ENCODE measurements around the gene TLX2. TPM values are rescaled to one million over a fixed set of nuclear protein-coding genes. Genes with fewer than 3 reads are reported as not detected.

Gene TLX2
- total RNA-seq, 1 donor from 2014 or later, result not detected

- DNase-seq, result no peak
- no peak for ATAC-seq
- intact Hi-C loops (cut with micrococcal nuclease), result no loop called here
Measured at GRCh38 chr2:74493546-74493945, 20.7 kb upstream of the TLX2 start.

- ATAC-seq, result no peak
- intact Hi-C loops (cut with micrococcal nuclease), result no loop called here
- no peak for DNase-seq
Measured at GRCh38 chr2:74495440-74495839, 18.8 kb upstream of the TLX2 start.

GRCh38 chr2:74496997-74497776 lies 17.1 kb upstream of the TLX2 start:
- intact Hi-C loops (cut with micrococcal nuclease), result no loop called here
- ATAC-seq (no peak), DNase-seq (no peak)

GRCh38 chr2:74497777-74498499 lies 16.3 kb upstream of the TLX2 start:
- peak; percentile 10 for ATAC-seq
- intact Hi-C loops (cut with micrococcal nuclease), result no loop called here
- no peak for DNase-seq

- intact Hi-C loops (cut with micrococcal nuclease), result no loop called here
- DNase-seq (no peak), ATAC-seq (no peak)
Measured at GRCh38 chr2:74498500-74499266, 15.6 kb upstream of the TLX2 start.

GRCh38 chr2:74499267-74499939 lies 14.8 kb upstream of the TLX2 start, which contains the start of gene LBX2:
Gene LBX2, minus strand, starts transcription at chr2:74499603. Its CDS starts 66 bp downstream, at chr2:74499537.
- intact Hi-C loops (cut with micrococcal nuclease), result no loop called here
- no peak for DNase-seq
- no peak for ATAC-seq

GRCh38 chr2:74499940-74500577 lies 14.2 kb upstream of the TLX2 start:
- intact Hi-C loops (cut with micrococcal nuclease), result loop anchor here (5.0 kb wide), 1 partner anchor 87 kb away; no protein-coding TSS in a partner anchor
- ATAC-seq (no peak), DNase-seq (no peak)

GRCh38 chr2:74500578-74500946 lies 13.7 kb upstream of the TLX2 start:
- ATAC-seq (no peak), DNase-seq (no peak)
- intact Hi-C loops (cut with micrococcal nuclease), result loop anchor here (5.0 kb wide), 1 partner anchor 87 kb away; no protein-coding TSS in a partner anchor

- intact Hi-C loops (cut with micrococcal nuclease), result loop anchor here (5.0 kb wide), 1 partner anchor 86 kb away; no protein-coding TSS in a partner anchor
- no peak for ATAC-seq
Measured at GRCh38 chr2:74501335-74502071, 12.7 kb upstream of the TLX2 start.

GRCh38 chr2:74502147-74502719 lies 12.0 kb upstream of the TLX2 start:
- DNase-seq (peak; percentile 37), ATAC-seq (peak; percentile 7)
- intact Hi-C loops (cut with micrococcal nuclease), result loop anchor here (5.0 kb wide), 1 partner anchor 85 kb away; no protein-coding TSS in a partner anchor

More at GRCh38 chr2:74501335-74502071, 12.7 kb upstream of the TLX2 start:
- no peak for DNase-seq

GRCh38 chr2:74502720-74503505 lies 11.3 kb upstream of the TLX2 start:
- ATAC-seq (peak; percentile 73), DNase-seq (peak; percentile 90)
- intact Hi-C loops (cut with micrococcal nuclease), result loop anchor here (5.0 kb wide), 1 partner anchor 84 kb away; no protein-coding TSS in a partner anchor

- intact Hi-C loops (cut with micrococcal nuclease), result loop anchor here (5.0 kb wide), 1 partner anchor 84 kb away; no protein-coding TSS in a partner anchor
Measured at GRCh38 chr2:74503506-74504475, 10.5 kb upstream of the TLX2 start.

GRCh38 chr2:74504591-74504990 lies 9.7 kb upstream of the TLX2 start:
- intact Hi-C loops (cut with micrococcal nuclease), result loop anchor here (5.0 kb wide), 1 partner anchor 83 kb away; no protein-coding TSS in a partner anchor
- DNase-seq (no peak), ATAC-seq (no peak)

More at GRCh38 chr2:74503506-74504475, 10.5 kb upstream of the TLX2 start:
- DNase-seq (no peak), ATAC-seq (no peak)

GRCh38 chr2:74505448-74506246 lies 8.6 kb upstream of the TLX2 start:
- intact Hi-C loops (cut with micrococcal nuclease), result no loop called here
- ATAC-seq, result no peak
- DNase-seq, result no peak

Measured in left ventricle myocardium superior (tissue), 1 donor.